HG03025 (cell line): Measurements from ENCODE around the gene IFNW1.
A peak's percentile ranks its signal among the peaks of the same experiment; 100 is the strongest.
"Not testable (repeated sequence)": the region's sequence is repeated elsewhere in the genome, so short reads cannot be mapped to it uniquely, and the experiment has no call there.

ENCODE experiments used
- ATAC-seq: cut with Tn5 transposase; IDR thresholded peaks from one replicate; pipeline ENCODE4 v1.9.1; 2021; ENCODE audit warnings: mild to moderate bottlenecking, moderate library complexity; ENCODE audit not compliant: unreplicated experiment, low FRiP score

IFNW1 gene

DNA sequence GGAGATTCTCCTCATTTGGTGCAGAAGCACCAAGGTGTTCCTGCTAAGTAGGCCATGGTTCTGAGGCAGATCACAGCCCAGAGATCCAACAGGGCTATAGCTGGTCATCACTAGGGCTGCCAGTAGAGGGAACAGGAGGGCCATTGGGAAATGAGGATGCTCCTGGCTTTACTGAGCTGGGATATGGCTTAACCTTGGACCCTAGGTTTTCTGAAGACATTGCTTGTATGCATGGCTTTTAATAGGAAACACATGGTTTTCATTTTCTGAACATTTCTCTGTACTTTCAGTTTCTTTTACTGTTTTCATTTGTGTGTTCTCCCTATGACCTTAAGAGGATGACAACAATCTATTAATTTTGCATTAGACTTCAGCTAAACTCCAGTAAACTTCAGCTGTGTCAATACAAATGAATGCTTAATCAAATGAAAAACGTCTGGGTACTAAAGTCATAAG is at the start of gene IFNW1:
Gene IFNW1 (minus strand): TSS at position 406 of the 456 bp plus-strand sequence. CDS start 262 bp downstream, at position 144.
- ATAC-seq: peak; percentile 67

DNA sequence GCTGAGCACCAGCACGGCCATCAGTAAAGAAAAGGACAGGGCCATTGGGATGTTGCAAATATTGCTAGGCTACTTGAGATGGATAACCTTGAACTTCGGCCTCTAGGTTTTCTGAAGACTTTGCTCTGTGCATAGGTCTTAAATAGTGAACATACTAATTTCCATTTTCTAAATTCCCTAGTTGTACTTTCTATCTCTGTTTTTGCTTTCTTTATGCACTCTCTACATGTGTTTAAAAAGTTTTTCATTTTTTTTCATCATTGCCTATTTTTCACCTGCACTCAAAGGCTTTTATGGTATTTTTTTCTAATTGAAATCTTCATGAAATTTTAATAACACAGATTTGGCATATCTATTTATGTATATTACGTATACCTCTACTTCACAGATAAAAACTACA is 45.9 kb upstream of the IFNW1 start, which contains the start of gene IFNA4:
Gene IFNA4 (minus strand): TSS at position 101 of the 400 bp plus-strand sequence. CDS start 56 bp downstream, at position 45.
- ATAC-seq: not testable (repeated sequence)

DNA sequence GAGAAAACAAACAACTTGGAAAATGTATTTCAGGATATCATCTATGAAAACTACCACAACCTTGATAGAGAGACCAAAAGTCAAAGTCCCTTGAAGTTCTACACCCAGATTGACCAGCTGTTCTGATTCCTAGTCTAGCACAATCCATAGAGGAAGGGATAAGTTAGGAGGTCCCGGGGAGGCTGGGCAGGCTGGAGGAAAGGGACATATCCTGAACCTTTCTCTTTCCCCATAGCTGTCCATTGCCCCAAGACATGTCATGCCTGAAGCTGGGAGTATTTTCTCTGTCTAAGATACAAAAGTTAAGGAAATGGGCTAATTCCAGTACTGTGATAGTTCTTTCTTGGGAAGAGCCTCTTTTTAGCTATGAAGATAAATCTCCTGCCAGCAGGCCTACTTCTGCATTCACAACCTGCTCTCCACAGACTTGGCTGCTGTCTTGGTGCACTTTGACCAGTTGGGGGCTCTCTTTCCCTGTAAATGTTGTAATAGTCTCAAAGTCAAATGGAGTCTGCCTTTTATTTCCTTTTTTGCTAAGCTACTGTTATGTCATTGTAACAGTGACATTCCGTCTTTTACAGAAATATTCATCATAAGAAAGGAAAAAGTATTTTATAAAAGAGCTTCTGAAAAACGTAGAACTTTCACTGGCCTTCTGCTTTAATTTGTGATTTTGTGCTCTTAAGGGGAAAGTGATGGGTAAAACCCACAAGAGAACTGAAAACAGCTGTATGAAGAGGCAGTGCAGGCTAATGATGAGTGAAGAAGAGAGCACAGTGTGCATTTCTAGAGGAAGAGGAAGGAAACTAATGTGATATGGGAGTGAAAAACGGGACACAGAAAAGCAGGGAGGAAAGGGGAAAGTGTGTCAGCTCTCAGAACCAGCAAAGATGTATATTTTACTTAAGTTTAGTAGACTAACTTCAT is 41.4 kb upstream of the IFNW1 start:
- ATAC-seq: peak; percentile 89

DNA sequence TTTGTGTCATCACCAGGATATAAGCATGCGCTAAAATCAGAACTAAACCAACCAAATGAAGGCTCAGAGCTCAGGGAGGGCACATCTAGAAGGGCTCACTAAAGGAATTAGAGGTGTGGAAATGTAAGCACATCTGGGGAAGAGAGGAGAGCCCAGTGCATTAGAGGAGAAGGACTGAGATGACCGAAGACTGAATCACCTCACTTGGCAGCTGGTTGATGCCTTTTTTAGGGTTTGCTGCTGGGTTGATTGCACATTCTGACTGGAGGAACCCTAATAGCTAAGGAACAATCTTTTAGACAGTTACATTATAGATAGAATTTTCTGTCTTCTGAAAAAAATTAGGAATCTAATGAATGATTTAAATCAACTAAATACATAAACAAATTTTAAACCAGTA is 33.0 kb upstream of the IFNW1 start:
- no peak for ATAC-seq

DNA sequence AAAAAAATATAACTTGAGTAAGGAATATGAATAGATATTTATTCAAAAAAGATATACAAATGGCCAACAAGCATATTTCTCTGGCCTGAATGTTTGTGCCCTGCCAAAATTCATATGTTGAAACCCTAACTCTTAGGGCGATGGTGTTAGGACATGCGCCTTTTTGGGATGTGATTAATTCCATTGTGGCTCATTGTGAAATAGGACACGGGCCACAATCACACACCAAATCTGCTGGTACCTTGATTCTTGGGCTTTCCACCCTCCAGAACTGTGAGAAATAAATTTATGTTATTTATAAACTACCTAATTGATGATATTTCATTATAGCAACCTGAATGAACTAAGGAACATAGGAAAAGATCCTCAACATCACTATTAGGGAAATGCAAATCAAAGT is 30.5 kb upstream of the IFNW1 start:
- ATAC-seq: no peak

DNA sequence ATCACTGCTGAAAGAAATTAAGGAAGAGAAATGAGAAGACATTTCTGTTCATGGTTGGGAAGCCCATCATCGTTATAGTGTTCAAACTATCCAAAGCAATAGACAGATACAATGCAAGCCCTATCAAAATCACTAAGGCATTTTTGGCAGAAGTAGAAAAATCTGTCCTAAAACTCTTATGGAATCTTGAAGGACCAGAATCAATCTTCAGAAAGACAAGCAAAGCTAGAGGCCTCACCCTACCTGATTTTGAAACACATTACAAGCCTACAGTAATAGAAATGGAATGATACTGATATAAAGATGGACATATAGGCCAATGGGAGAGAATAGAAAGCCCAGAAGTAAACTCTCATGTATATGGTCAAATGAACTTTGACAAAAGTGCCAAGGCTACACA is 29.7 kb upstream of the IFNW1 start:
- no peak for ATAC-seq

DNA sequence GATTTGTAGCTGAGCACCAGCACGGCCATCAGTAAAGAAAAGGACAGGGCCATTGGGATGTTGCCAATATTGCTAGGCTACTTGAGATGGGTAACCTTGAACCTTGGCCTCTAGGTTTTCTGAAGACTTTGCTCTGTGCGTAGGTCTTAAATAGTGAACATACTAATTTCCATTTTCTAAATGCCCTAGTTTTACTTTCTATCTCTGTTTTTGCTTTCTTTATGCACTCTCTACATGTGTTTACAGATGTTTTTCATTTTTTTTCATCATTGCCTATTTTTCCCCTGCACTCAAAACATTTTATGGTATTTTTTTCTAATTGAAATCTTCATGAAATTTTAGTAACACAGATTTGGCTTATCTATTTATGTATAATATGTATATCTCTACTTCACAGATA is 24.9 kb upstream of the IFNW1 start, which contains the start of gene IFNA21:
Gene IFNA21 (minus strand): TSS at position 101 of the 400 bp plus-strand sequence. CDS start 48 bp downstream, at position 53.
- not testable (repeated sequence) for ATAC-seq

DNA sequence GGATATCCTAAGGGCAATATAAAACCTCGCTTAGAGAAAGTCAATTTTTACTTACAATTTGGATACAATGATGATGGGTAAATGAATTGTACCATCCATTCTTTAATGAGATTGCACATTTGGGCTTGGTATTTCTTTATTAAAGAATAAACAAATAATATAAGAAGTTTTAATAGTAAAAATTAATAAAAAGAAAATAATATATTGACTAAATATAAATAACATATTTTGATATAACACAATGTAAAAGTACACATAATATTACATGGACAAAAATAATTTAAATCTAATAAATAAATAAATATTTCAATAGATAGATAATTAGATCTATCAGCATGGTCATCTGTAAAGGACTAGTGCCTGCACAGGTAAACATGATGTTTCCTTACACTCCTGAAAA is 23.9 kb upstream of the IFNW1 start:
- ATAC-seq: no peak

DNA sequence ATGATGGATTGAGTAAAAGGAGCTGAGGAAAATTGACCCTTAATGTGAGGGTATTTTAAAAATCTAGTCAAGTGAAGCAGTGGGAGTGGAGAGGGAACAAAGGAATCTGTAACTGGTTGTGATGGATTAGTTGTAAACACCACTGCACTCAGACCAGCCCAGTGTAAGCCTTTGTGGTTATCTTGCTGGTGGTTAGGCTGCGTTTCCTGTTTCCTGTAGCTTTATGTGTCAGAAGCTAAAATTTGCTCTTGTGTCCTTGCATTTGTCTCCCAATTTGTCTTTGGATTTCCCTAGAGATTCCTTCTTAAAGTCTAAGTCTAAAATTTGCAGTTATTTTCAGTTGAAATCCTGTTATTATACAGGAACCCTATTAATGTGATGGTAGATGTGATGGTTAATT is 18.5 kb upstream of the IFNW1 start:
- ATAC-seq: peak; percentile 87

DNA sequence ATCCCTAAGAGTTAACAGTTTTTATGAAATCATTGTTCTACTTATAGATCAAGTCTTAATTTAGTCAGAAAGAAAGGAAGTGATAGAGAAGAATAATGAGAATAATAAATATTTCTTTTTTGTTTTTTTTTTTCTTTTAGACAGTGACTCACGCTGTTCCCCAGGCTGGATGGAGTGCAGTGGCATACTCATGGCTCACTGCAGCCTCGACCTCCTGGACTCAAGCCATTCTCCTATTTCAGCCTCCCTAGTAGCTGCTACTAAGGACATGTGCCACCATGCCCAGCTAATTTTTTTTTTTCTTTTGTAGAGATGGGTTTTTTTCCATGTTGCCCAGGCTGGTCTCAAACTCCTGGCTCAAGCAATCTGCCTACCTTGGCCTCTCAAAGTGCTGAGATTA is 13.9 kb upstream of the IFNW1 start:
- ATAC-seq: no peak

DNA sequence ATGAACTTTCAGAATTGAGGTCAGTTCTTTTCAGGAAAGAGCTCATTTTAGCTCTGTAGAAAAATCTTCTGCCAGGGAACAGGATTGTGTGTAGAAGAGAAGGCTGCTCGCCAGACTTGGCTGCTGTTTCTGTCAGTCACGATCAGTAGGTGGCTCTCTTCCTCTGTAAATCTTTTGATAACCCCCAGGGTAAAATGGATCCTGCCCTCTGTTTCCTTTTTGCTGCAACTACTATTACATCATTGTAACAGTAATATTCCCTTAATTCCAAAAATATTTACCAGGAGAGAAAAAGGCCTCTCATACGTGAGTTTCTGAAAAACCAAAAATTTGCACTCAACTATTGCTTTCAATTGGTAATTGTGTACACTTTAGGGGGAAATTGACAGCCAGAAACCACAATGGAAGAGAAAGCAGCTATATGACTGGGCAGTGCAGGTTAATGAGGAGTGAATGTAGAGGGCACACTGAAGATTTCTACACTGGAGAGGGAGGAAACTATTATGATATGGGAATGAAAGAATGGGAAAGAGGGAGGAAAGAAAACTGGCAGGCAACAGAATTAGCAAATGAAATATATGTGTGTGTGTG is 12.5 kb upstream of the IFNW1 start:
- ATAC-seq: no peak

DNA sequence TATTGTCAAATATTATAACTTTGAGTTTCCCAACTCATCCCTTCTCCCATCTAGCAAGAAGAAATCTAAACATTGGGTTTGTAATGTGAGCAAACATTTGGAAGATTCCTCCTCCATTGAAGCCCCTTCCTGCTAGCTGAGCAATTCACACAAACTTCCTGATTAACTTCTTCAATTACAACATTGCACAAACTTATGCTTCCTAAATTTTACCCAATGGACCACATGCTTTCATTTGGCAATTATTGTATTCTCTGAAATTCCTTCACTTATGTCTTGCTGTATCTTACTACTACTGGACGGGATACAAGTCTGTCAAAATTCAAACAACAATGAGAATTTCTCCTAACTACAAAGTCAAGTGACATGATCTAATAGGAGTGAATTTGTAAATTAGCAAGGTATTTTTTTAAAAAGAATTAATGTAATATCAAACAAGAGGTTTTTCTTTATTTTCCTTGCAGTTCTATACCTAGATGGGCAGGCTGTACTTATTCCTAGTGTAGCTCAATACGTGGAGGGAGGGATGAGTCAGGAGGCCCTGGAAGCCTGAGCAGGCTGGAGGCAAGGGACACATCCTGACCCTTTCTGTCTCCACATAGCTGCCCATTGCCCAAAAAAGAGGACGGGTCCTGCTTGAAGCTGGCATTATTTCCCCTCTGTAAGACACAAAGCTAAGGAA is 11.8 kb upstream of the IFNW1 start:
- no peak for ATAC-seq

DNA sequence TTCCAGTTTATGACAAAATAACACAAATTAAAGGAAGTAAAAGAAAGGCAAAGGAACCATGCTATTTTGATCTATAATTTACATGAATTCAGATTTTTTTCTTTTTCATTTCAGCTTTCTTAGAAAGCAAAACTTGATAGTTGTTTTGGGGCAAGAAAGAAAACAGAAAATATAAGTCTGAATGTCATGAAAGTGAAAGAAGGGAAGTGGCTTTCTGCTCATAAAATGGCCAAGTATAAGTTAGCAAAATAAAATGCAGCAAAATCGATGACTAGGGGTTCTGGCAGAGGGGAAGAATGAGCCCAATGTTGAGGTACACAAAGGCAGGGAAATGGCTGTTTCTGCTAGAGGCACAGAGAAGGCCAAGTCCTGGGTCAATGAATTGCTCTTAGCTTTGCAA is 3.0 kb upstream of the IFNW1 start:
- ATAC-seq: no peak

DNA sequence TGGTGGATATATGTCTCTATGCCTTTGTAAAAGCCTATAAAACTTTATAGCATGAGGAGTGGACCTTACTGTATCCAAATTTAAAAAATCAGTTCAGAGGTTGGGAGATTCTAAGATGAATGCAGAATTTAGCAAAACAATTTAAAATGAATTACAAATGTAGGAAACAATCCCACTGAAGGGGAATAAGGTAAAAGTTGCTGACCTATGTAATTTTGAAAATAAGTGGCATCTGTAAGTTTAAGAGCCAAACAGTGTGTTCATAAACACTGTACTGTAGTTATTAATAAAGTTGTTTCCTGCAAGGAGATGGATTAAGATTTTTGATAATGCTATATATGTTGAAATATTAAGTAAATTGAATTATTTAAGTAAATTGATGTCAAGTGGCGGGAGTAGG is 4.6 kb downstream of the IFNW1 start:
- ATAC-seq: no peak

DNA sequence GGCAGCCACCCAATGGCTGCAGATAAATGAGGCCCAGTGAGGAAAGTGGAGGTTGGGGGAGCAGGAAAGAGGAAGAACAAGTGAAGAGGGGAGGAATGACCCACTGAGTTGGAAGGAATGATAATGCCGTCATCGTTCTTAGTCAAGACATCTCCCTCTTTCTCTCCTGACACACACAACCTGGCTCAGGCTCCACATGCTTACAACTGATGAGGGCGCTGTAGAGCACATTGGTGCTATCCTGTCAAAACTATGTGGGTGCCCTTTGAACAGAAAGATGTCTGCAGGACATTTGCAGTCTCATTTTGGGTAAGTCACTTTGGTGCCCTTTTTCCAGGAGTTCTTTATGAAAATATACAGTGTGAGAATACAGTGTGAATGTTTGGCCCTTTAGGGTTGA is 5.9 kb downstream of the IFNW1 start:
- ATAC-seq: no peak

DNA sequence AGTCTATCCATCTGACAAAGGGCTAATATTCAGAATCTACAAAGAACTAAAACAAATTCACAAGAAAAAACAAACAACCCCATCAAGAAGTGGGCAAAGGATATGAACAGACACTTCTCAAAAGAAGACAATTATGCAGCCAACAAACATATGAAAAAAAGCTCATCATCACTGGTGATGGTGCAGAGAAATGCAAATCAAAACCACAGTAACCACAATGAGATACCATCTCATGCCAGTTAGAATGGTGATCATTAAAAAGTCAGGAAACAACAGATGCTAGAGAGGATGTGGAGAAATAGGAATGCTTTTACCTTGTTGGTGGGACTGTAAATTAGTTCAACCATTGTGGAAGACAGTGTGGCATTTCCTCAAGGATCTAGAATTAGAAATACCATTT is 13.4 kb downstream of the IFNW1 start:
- ATAC-seq: not testable (repeated sequence)

DNA sequence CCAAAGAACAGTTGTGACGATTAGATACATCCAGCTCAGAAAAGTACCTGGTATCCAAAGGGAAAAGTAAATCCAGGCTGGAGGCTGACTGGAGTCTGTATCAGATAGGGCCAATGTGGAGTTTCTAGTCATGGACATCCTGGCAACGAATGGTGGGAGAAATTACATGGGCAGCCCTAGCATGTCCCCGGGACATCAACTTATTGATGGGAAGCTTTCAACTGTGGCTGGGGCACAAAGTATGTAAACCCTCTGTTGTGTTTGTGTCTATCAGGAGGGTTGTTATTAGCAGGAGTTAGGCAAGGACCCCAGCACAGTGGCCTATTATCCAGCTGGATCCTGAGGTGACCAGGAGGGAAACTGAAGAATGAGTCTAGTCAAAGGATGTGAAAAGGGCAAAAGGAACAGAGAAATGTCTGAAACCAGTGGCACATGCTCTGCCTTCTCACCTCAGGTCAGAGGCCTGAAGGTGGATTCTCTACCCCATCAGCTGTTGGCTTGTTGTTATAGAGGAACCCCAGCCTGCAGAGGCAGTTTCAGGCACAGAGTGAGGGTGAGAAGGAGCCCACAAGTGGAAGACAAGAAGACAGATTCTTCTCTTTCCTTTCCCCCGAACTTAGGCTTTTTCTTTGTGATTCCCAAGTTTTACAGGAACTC is 19.9 kb downstream of the IFNW1 start:
- no peak for ATAC-seq

DNA sequence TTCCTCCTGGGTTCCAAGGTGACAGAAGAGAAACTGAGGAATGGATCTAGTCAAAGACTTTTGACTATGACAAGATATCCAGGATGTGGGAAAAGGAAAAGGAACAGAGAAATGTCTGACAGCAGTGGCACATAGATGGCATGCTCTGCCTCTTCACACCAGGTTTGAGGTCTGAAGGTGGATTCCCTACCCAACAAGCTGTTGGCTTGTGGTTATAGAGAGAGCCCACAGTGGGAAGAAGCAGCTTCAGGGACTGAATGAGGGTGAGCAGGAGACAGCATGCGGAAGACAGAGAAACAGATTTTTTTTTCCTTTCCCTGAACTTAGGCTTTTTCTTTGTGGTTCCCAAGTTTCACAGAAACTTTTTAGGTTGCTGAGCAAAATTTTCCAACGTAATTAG is 20.6 kb downstream of the IFNW1 start:
- no peak for ATAC-seq

DNA sequence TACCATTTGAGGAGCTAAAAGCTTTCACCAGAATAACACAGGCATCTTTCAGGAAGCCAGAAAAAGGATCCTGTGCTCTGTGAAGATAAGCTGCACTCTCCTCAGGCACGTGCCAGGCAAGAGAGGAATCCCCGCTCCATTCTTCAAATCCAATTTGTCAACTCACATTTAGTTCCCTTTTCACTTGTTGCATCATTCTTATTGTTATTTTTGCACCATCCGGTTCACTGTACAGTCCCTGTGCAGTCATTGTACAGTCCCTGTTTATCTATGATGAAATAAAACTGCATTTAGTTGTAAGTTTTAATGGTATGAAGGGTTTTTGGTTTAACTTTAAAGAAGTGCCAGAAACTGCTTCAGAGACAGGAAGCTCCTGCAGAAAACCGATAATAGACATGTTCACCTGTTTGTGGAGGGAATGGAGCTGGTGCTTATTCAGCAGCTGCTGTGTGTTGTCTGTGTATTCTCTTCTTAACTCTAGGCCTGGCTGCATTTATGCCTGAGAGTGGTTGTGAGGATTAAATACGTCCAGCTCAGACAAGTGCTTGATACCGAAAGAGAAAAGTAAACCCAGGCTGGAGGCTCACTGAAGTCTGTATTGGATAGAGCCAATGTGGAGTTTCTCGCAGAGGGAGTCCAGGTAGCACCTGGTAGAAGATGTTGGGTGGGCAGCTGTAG is 22.4 kb downstream of the IFNW1 start:
- ATAC-seq: no peak

DNA sequence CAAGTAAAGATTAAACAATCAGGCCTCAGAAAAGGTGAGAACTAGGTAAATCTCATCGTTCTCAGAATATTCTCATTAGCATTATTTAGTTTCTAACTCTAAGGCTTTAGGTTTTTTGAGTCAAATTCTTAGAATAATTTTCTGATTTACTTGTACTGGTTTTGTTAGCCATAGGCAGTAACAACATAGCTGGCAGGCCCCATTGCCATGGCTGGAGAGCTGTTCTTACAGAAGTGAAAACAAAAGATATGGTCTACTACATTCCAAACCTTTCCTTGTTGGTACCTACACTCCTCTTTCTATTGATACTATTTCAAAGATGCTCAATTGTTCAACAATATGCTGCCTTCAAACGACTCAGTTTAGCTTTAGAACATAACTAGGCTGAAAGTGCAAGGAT is 27.3 kb downstream of the IFNW1 start:
- no peak for ATAC-seq
